Esophagus muscularis mucosa (tissue), 4 donors: ENCODE data around the gene B4GALNT2. TPM values are rescaled to one million over a fixed set of nuclear protein-coding genes. Genes with fewer than 3 reads are reported as not detected.

ENCODE experiments used
- DNase-seq: peaks from one replicate; pipeline ENCODE4 v3.0.0-alpha.2; 2017; ENCODE audit errors: extremely low spot score
- H3K27ac ChIP-seq, 4 donors: fragments of 200-600 bp; sonication (generic); replicated peaks in 1 of 4; 1 replicate in 3 of 4; 2 replicates in 1 of 4; pipeline ENCODE4 v1.5.1; 2016 to 2019; ENCODE audit warnings: mild to moderate bottlenecking in 1 of 4
- H3K27me3 ChIP-seq, 4 donors: fragments of 200-600 bp; sonication (generic); one replicate each; pipeline versions ENCODE4 v1.5.1 to v1.6.0; 2016 to 2019
- H3K36me3 ChIP-seq, 4 donors: fragments of 200-600 bp; sonication (generic); one replicate each; pipeline ENCODE4 v1.5.1; 2016 to 2019
- H3K4me1 ChIP-seq, 4 donors: fragments of 200-600 bp; sonication (generic); one replicate each; pipeline ENCODE4 v1.5.1; 2016 to 2019
- H3K4me3 ChIP-seq, 4 donors: fragments of 200-600 bp; sonication (generic); 1 replicate in 2 of 4; 2 replicates in 2 of 4; pipeline ENCODE4 v1.5.1; 2016 to 2019; ENCODE audit warnings: mild to moderate bottlenecking in 4 of 4, moderate library complexity in 1 of 4
- H3K9me3 ChIP-seq, 4 donors: fragments of 200-600 bp; sonication (generic); 1 replicate in 3 of 4; 2 replicates in 1 of 4; pipeline ENCODE4 v1.5.1; 2016 to 2019
- EP300 ChIP-seq: sonication (generic); formaldehyde crosslinking; IDR thresholded peaks from one replicate; pipeline ENCODE4 v1.6.1; 2017; ENCODE audit warnings: antibody characterized with exemption
- POLR2A ChIP-seq: fragments of 450-650 bp; IDR thresholded peaks from one replicate; pipeline ENCODE4 v1.6.1; 2017; ENCODE audit warnings: antibody characterized with exemption, moderate library complexity, mild to moderate bottlenecking, low read depth
- POLR2AphosphoS5 ChIP-seq, 2 donors: sonication (generic); formaldehyde crosslinking; IDR thresholded peaks; one replicate each; pipeline ENCODE4 v1.6.1; 2017; ENCODE audit warnings: antibody characterized with exemption in 2 of 2
- WGBS: methylation state at CpG from one replicate; pipeline ENCODE4 v1.1.5; 2018; 5-methylcytosine and 5-hydroxymethylcytosine counted together
- intact Hi-C: fragments of 100-400 bp; cut with DNase I; formaldehyde crosslinking; loops from one replicate; pipeline ENCODE4 v1.15.1; 2023
- total RNA-seq, 4 donors: library from RNA; depleted of rRNA; stranded (reverse); fragments of >200 nt; gene quantifications; one replicate each; pipeline versions ENCODE4 v1.1.0 to v1.2.1, GENCODE V29; 2016
- TF ChIP-seq, protein P1 (sequence below), 3 experiments: fragments of 200-600 bp in 2 of 3; fragments of 450-650 bp in 1 of 3; sonication (generic) in 2 of 3; IDR thresholded peaks; one replicate each; pipeline ENCODE4 v1.5.1; 2017 to 2019; ENCODE audit warnings: antibody characterized with exemption in 3 of 3, mild to moderate bottlenecking in 2 of 3, moderate library complexity in 1 of 3

The B4GALNT2 gene
- total RNA-seq, 4 donors from 2014 or later = not detected

- Histone ChIP-seq H3K27me3 (no peaks in the 10 kb centered on the region), H3K36me3 (no peaks in the 10 kb centered on the region), H3K4me3 (no peak overlapping the region), H3K27ac (no peak overlapping the region), H3K4me1 (peaks cover 0 to 2% (median 0%) of the 10 kb centered on the region in 4 donors), H3K9me3 (no peaks in the 10 kb centered on the region)
- TF ChIP-seq, protein P1, sequence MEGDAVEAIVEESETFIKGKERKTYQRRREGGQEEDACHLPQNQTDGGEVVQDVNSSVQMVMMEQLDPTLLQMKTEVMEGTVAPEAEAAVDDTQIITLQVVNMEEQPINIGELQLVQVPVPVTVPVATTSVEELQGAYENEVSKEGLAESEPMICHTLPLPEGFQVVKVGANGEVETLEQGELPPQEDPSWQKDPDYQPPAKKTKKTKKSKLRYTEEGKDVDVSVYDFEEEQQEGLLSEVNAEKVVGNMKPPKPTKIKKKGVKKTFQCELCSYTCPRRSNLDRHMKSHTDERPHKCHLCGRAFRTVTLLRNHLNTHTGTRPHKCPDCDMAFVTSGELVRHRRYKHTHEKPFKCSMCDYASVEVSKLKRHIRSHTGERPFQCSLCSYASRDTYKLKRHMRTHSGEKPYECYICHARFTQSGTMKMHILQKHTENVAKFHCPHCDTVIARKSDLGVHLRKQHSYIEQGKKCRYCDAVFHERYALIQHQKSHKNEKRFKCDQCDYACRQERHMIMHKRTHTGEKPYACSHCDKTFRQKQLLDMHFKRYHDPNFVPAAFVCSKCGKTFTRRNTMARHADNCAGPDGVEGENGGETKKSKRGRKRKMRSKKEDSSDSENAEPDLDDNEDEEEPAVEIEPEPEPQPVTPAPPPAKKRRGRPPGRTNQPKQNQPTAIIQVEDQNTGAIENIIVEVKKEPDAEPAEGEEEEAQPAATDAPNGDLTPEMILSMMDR (IDR thresholded peaks at IDR 0.05) = no peak
- TF ChIP-seq EP300 (no peak), POLR2A (no peak), POLR2AphosphoS5 (IDR thresholded peaks at IDR 0.05) (no peak)
- 90% methylated on average over 13 of the region's 13 CpGs for WGBS
- intact Hi-C loops = no loop called here
- no peak for DNase-seq
Measured at GRCh38 chr17:49200423-49201083, 68.0 kb downstream of the B4GALNT2 start.

- Histone ChIP-seq H3K9me3 (no peaks in the 10 kb centered on the region), H3K36me3 (no peaks in the 10 kb centered on the region), H3K27me3 (peaks cover 0 to 4% (median 0%) of the 10 kb centered on the region in 4 donors), H3K4me3 (no peak overlapping the region), H3K4me1 (peaks cover 0 to 2% (median 0%) of the 10 kb centered on the region in 4 donors), H3K27ac (no peak overlapping the region)
- no peak for DNase-seq
- TF ChIP-seq POLR2A = no peak
- TF ChIP-seq, protein P1 (IDR thresholded peaks at IDR 0.05) = no peak
- no peak for TF ChIP-seq EP300
- TF ChIP-seq POLR2AphosphoS5 (IDR thresholded peaks at IDR 0.05) = no peak
- intact Hi-C loops = no loop called here
- WGBS = 61% methylated on average over 6 of the region's 8 CpGs
Measured at GRCh38 chr17:49201481-49201927, 68.9 kb downstream of the B4GALNT2 start.

GRCh38 chr17:49203796-49204195 is 71.2 kb downstream of the B4GALNT2 start:
- H3K27ac ChIP-seq = no peak overlapping the region
- 66% methylated on average over 2 of the region's 2 CpGs for WGBS
- H3K9me3 ChIP-seq = no peaks in the 10 kb centered on the region
- intact Hi-C loops = no loop called here
- no peak for DNase-seq
- TF ChIP-seq, protein P1 (IDR thresholded peaks at IDR 0.05) = no peak
- no peak for TF ChIP-seq POLR2AphosphoS5 (IDR thresholded peaks at IDR 0.05)
- TF ChIP-seq POLR2A = no peak
- no peak for TF ChIP-seq EP300
- H3K4me3 ChIP-seq = no peak overlapping the region
- H3K36me3 ChIP-seq = no peaks in the 10 kb centered on the region
- peaks cover 0 to 16% (median 0%) of the 10 kb centered on the region in 4 donors for H3K27me3 ChIP-seq
- H3K4me1 ChIP-seq = peaks cover 0 to 5% (median 0%) of the 10 kb centered on the region in 4 donors

DNA sequence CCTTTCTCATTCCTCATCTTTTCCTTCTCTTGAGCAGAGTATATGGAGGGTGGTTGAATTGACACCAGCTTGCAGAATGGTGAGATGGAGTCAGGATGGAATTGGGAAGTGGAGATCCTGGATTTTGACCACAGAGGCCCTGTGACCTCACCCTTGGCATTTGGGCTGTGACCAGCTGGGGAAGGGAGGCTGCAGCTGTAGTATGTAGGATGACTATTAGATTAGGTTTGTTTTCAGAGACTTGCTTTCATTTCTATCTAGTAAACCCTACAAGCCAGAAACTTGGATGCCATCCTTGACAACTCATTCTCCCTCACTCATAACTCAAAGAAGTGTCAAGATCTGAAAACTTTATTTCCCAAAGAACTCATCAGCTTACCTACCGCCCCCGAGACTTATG is 71.9 kb downstream of the B4GALNT2 start:
- DNase-seq = no peak
- 97% methylated on average over 2 of the region's 2 CpGs for WGBS
- Histone ChIP-seq H3K4me3 (no peak overlapping the region), H3K27ac (no peak overlapping the region), H3K27me3 (peaks cover 0 to 23% (median 0%) of the 10 kb centered on the region in 4 donors), H3K36me3 (no peaks in the 10 kb centered on the region), H3K4me1 (peaks cover 0 to 5% (median 4%) of the 10 kb centered on the region in 4 donors), H3K9me3 (no peaks in the 10 kb centered on the region)
- TF ChIP-seq POLR2AphosphoS5 (IDR thresholded peaks at IDR 0.05) = no peak
- intact Hi-C loops = no loop called here

GRCh38 chr17:49209061-49209571 is 76.5 kb downstream of the B4GALNT2 start:
- TF ChIP-seq, protein P1 (IDR thresholded peaks at IDR 0.05) = no peak
- no peak for TF ChIP-seq POLR2A
- no peak for TF ChIP-seq POLR2AphosphoS5 (IDR thresholded peaks at IDR 0.05)
- no peak for TF ChIP-seq EP300
- intact Hi-C loops = no loop called here
- DNase-seq = no peak
- Histone ChIP-seq H3K27ac (peak overlapping the region in 2 of 4 donors; percentile 58 to 68), H3K9me3 (no peaks in the 10 kb centered on the region), H3K4me3 (no peak overlapping the region), H3K4me1 (peaks cover under 1 to 22% (median 13%) of the 10 kb centered on the region in 4 donors), H3K27me3 (peaks cover 0 to 35% (median 4%) of the 10 kb centered on the region in 4 donors), H3K36me3 (no peaks in the 10 kb centered on the region)
- 87% methylated on average over 10 of the region's 10 CpGs for WGBS
